IPS-11a (cell line): Measurements from ENCODE around the gene LARGE2.

ENCODE experiments used
- H3K4me3 ChIP-seq: one replicate; pipeline ENCODE4 v1.5.1; 2013; ENCODE audit warnings: low read depth, low read length, control low read depth

Gene LARGE2

DNA sequence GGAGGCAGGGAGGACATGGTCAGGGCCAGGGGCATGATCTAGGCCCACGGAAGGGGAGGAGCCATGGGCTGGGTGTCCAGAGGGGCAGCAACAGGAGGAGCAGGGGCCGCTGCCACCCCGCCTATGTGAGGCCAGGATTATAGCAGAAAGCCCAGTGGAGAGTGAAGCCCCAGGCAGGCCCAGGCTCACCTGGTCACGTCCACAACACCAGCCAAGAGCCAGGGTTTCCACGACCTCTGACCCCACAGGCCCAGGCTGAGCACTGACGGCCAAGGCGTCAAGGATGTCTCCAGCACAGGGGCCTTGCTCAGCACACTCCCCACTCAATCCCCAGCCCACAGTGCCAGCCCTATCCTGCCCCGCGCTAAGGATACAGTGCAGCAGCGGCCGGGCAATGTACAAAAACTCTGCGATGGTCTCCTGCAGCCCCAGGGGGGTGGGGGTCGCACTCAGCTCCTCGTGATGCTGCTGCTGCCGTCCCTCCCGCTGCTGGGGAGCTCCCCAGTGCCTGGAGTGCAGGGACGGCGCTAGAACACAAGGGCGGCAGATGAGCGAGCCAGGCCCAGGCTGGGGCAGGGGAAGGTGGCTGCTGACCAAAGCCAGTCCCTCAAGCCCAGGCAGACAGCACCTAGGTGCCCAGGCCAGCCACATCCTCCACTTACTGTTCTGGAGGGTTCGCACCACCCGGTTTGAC is 8.4 kb upstream of the LARGE2 start:
- H3K4me3 ChIP-seq = no peak overlapping the region

DNA sequence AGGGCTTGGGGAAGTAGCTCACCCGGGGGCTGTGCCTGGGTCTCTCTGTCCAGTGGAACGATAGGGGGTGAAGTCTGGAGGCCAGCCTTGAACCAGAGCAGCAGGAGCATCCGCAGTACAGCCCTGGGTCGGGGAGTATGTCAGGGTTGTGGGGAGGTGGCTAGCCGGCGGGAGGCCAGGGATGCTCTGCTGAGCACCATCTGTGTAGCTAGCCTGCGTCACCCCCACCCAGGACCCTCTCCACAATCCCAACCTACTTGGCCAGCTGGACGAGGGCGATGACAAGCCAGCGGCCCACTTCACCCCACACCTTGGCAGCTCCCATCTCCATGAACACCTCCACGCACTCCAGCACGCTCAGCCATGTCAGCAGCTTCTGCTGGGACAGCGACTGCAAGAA is 7.0 kb upstream of the LARGE2 start:
- H3K4me3 ChIP-seq = no peak overlapping the region

DNA sequence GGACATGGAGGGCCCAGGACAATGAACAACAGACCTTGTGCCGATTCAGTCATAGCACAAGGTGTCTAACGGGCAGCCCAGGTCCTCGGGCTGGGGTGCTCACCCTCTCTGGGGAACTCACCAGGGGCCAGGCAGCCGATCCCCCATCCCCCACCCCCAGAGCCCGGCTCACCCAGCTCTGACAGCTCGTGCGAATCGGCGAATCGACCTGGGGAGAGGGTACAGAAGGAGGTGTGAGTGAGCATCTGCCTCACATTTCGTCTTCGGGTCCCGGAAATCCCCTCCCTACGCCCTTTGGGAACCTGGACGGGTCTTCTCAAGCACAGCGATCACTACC is 5.2 kb upstream of the LARGE2 start:
- H3K4me3 ChIP-seq = peak overlapping the region; percentile 91

DNA sequence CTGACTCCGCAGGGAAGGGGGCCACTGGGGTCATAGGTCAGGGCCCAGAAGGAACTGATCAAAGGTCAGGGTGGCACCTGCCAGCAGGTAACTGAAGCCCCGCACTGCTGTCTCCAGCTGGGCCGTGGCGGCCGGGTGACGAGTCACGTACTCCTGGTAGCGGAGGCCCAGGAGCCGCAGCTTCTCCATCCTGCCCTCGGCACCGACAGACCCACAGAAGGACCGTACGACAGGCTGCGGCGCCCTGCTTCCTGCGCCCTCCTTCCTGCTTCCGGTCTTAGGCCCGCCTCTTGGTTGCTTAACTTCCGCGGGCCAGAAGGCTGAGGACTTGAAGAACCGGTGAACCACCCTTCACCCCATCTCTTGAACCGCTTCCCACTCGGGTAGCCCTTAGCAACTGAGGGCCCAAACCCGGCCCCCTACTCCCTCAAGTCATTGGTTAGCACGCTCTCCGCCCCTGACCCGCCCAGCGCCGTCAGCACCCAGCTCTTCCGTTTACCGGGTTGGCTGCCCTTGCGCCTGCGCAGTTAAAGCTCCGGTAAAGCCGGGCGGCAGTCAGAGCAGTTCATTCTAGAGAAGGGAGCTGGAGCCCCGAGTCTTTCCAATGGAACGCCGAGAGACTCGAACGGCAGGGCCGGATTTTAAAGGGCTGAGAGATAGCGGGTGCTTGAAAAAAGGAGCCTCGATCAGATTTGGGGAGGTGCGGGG is 4.7 kb upstream of the LARGE2 start, which contains the start of gene PEX16:
Gene PEX16, minus strand, starts transcription at position 255 of the 708 bp plus-strand sequence. Its CDS starts 66 bp downstream, at position 189.
- H3K4me3 ChIP-seq = peak within 1 kb of the TSS; percentile 91

DNA sequence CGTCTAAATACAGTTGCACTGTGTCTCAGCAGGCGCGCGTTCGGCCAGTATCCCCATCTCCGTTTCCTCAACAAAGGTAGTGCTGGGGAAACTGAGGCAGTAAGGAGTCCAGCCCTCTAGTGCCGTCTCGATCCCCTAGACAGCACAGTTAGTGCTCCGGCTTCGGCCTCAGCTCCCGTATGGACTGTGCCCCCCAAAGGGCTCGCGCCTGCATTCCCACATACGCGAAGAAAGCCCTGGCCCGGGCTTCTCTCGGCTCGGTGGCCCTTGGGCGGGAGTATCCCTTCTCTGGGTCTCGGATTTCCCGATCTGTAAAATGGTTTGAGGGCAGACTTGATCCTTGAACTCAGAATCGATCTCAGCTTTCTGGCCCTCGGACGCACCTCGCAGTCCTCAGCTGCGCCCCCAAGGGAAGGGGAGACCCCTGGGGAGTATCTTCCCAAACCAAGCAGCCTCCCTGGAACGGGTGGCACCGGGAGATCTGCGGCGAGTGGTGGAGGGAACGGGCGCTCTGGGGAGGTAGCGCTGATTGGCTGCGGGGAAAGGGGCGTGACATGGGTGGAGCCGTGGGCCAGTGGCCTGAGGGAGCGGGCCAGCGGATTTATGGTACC is 4.0 kb upstream of the LARGE2 start:
- H3K4me3 ChIP-seq = peak overlapping the region; percentile 91

DNA sequence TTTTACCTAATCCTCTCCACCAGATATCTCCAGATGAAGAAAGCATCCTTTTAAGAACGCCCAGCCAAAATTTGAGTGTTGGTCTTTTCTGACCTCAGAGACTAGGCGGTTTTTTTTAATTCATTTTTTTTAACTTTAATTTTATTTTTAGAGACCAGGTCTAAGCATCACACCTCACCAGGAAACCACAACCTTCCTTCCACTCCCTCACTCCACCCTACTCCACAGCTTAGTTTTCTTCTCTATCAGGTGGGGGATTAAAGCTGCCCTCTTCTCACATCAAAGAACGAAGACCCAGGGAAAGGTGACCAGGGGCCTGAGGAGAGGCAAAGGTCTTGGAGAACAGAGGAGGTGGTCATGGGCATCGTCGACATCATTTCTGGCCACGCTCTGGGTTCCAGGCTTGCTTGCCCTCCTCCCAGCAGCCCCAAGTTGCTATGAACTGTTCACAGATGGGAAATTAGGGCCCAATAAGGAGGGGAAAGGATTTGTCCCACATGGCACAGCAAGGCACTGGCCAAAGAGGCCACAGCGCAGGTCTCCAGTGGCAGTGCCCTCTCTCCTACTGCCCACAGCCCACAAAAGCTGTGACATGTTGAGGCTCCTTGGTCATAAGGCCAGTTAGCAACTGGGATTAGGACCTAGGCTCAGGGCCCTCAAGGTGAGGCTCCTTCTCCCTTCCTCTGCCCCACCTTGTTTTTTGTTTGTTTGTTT is 3.3 kb upstream of the LARGE2 start:
- H3K4me3 ChIP-seq = no peak overlapping the region

DNA sequence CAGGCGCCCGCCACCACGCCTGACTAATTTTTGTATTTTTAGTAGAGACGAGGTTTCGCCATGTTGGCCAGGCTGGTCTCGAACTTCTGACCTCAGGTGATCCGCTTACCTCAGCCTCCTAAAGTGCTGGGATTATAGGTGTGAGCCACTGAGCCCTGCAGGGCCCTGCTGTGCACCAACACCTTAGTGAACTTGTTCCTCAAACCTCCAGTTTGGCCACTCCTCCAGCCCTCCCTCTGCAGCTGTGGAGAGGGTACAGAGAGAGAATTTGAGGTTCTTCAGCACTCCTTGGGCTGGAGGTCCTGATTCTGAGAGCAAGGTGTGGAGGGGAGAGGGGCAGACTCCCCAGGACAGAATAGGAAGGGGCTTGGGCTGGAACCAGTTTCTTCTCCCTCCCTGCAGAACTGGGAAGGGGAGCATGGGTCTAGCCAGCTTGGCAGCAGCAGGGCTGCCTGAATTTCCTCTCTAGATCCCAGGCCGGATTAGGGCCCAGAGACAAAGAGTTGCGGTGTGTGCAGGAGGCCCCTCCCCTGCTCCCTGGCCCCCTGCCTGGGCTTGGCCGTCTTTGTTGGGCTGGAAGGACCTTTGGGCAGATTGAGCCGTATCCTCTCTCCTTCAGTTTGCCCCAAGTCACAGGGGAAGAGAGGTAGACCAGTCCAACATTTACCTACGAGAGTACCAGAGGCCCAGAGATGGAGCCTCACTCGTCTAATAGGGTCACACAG is 2.5 kb upstream of the LARGE2 start:
- no peak overlapping the region for H3K4me3 ChIP-seq

DNA sequence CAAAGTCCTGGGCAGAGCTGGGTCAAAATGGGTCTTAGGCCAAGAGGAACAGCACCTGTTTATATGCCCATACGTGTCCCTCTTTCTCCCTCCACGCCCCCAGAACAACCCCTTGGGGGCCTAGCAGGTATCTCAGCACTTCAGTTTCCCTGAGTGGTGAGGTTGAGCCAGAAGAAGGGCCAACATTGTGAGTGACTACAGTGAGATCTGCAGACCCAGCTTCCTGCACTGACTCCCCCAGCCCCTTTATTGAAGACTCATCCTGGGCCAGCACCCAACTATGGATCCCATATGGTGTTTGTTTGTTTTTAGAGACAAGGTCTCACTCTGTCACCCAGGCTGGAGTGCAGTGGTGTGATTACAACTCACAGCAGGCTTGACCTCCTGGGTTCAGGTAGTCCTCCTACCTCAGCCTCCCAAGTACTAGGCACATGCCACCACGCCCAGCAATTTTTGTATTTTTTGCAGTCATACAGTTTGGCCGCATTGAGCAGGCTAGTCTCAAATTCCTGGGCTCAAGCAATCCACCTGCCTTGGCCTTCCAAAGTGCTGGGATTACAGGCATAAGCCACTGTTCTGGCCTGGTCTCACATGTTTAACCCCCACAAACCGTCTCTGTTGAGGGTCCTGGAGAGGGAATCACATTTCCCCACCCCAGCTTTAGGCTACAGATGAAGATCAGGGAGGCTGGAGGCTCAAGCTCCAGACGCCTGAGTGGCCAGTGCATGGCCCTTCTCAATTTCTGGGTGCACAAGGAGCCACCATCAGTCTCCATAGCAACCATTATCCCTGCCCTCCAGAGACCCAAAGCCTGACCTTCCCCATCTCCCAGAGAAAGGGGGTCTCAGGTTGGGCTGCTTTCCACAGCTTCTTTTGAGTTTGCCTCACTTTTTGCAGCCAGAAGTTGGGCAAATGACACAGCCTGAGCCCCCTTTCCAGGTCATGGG is 1.7 kb upstream of the LARGE2 start:
- H3K4me3 ChIP-seq = no peak overlapping the region

DNA sequence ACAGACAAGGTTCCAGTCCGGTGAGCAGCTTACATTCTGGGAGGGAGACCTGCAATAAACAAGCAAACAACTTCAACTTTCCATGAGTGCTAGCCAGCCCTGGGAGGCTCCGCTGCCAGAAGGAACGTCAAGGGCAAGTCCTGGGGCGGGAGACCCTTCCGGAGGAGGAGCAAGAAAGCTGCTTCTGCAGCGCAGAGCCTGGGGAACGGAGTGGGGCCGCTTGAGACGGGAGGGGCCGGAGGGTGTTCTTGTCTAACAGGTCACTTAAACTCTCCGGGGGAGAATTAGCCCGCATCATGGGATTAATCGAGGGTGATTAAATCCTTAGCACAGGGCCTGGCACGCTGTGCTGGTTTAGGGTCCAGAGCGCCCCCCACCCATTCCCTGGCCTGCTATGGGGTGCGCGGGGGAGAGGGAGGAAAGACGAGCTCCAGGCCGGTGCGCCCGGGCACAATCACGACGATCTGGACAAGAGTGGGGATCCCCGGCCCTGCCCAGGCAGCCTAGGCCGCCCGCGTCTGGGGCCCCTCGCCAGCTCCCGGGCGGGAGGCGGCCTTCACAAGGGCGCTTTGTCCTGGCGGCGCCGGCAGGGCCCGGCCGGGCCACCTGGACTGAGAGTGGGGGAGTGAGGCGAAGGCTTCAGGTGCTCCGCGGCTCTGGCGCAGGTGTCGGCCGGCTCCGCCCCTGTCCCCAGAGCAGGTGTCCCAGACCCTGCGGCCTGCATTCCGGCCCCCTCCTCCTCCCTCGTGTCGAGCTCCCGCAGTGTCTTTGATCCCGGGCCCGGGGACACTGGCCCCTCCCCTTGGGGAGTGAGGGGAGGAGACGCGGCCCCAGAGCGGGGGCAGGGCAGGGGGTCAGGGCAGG is 663 bp upstream of the LARGE2 start:
- H3K4me3 ChIP-seq = peak overlapping the region; percentile 57

DNA sequence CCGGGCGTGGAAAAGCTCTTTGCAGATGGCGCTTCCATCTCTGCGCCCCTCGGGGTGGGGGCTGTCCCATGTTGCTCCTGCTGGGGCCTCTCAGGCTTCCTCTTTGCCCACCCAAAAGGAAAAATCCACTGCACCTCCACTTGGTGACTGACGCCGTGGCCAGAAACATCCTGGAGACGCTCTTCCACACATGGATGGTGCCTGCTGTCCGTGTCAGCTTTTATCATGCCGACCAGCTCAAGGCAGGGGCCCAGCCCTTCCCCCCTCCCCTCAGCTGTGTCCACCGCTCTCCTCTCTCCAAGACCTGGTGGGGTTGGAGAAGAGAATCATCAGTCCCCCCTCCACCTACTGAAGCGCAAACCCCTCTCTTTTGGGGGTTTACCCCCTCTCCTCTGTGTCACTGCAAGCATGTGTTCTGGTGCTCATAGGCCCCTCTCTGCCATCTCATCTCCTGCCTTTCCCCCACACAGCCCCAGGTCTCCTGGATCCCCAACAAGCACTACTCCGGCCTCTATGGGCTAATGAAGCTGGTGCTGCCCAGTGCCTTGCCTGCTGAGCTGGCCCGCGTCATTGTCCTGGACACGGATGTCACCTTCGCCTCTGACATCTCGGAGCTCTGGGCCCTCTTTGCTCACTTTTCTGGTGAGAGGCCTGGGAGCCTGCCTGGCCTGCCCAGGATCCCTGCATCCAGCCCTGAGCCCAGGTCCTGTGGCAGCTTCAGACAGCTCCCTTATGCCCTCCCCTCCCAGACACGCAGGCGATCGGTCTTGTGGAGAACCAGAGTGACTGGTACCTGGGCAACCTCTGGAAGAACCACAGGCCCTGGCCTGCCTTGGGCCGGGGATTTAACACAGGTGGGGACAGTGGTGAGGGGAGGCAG is 1.8 kb downstream of the LARGE2 start:
- no peak overlapping the region for H3K4me3 ChIP-seq

DNA sequence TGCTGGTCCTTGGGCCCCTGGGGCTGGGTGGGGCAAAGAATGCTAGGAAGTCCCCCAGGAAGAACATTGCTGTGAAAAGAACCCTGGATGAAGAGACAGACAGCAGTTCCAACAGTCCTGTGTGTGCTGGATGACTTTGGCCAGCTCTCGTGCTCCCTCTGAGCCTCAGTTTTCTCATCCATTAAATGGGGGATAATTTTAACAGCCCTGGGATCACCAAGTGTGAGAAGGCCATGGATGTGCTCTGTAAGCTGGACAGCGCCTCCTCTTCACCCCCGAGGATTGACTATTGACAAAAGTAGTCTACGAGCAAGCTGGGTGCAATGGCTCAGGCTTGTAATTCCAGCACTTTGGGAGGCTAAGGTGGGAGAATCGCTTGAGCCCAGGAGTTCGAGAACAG is 2.5 kb downstream of the LARGE2 start:
- H3K4me3 ChIP-seq = no peak overlapping the region

DNA sequence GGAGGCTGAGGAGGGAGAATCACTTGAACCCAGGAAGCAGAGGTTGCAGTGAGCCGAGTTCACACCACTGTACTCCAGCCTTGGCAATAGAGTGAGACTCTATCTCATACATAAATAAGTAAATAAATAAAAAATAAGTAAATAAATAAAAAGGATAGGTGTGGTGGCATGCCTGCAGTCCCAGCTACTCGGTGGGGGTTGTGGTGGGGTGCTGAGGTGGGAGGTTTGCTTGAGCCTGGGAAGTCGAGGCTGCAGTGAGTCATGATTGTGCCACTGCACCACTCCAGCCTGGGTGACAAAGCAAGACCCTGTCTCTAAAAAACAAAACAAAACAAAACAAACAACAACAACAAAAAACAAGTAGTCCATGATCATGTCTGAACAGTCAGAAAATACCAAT is 3.1 kb downstream of the LARGE2 start:
- H3K4me3 ChIP-seq = no peak overlapping the region

DNA sequence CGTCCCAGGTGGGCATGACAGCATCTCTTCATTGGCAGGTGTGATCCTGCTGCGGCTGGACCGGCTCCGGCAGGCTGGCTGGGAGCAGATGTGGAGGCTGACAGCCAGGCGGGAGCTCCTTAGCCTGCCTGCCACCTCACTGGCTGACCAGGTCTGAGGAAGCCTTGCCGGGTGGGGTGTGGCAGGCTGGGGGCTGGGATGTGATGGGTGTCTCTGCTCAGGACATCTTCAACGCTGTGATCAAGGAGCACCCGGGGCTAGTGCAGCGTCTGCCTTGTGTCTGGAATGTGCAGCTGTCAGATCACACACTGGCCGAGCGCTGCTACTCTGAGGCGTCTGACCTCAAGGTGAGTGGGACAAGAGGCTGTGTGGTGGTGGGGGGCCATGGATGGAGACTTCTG is 3.5 kb downstream of the LARGE2 start:
- no peak overlapping the region for H3K4me3 ChIP-seq

DNA sequence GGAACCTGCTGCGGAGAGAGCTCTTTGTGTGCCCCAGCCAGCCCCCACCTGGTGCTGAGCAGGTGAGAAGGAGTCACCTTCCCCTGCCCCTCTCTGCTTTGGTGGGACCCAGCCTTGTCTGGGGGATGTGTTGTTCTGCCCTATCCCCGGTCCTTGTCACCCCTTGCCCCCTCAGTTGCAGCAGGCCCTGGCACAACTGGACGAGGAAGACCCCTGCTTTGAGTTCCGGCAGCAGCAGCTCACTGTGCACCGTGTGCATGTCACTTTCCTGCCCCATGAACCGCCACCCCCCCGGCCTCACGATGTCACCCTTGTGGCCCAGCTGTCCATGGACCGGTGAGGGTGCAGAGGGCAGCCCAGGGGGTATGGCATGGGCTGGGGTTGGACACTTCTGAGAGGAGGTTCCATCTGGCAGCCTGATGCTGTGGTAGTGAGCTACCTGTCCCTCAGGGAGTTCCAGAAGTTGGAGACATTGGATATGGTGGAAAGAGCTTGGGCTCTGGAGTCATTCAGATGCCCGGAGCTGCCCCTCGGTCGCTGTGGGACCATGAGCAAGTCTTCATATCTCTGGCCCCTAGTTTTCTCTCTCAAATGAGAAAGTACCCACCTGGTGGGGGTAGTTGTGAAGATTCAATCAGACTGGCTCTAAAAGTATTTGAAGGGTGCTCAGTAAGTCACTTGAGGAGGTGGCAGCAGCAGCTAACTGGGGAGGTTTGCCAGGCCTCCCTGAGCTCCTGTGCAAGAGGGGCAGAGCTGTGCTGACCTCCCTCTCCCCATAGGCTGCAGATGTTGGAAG is 4.3 kb downstream of the LARGE2 start:
- no peak overlapping the region for H3K4me3 ChIP-seq

DNA sequence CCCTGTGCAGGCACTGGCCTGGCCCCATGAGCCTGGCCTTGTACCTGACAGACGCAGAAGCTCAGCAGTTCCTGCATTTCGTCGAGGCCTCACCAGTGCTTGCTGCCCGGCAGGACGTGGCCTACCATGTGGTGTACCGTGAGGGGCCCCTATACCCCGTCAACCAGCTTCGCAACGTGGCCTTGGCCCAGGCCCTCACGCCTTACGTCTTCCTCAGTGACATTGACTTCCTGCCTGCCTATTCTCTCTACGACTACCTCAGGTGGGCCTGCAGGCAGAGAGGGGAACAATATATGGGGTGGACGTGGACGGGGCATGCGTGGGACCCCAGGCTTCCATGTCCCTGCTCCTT is 4.9 kb downstream of the LARGE2 start:
- no peak overlapping the region for H3K4me3 ChIP-seq

DNA sequence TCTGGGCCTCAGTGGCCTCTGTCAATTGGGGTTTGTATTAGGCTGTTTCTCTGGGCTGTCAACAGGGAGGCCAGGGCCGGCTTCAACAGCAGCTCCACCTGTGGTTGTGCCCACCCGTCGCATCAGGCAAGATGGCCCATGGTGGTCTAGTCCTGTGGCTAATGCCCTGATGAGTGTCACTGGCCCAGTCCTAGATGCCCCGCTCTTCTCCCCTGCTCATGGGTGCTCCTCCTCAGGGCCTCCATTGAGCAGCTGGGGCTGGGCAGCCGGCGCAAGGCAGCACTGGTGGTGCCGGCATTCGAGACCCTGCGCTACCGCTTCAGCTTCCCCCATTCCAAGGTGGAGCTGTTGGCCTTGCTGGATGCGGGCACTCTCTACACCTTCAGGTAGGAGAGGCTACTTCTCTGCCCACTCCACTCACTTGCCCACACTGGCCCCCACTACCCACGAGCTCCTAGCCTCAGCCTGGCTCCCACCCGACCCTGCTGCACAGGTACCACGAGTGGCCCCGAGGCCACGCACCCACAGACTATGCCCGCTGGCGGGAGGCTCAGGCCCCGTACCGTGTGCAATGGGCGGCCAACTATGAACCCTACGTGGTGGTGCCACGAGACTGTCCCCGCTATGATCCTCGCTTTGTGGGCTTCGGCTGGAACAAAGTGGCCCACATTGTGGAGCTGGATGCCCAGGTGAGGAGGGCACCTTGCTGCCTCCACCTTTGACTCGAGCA is 5.4 kb downstream of the LARGE2 start:
- H3K4me3 ChIP-seq = no peak overlapping the region
